ENCODE measurements around the gene SIDT2.
"Not testable (repeated sequence)": the region's sequence is repeated elsewhere in the genome, so short reads cannot be mapped to it uniquely, and the experiment has no call there.

SIDT2 gene

GRCh38 chr11:117172724-117173421 is 5.7 kb upstream of the SIDT2 start:
- DNase-seq: no peak

GRCh38 chr11:117175104-117175503 is 3.4 kb upstream of the SIDT2 start:
- DNase-seq: no peak

GRCh38 chr11:117175781-117176180 is 2.8 kb upstream of the SIDT2 start:
- DNase-seq: no peak

GRCh38 chr11:117176186-117176585 is 2.4 kb upstream of the SIDT2 start:
- DNase-seq: no peak

GRCh38 chr11:117177534-117178209 is 871 bp upstream of the SIDT2 start:
- no peak for DNase-seq

- DNase-seq: peak; percentile 16 to 34
These were observed 781 bp downstream of the SIDT2 start for GRCh38 chr11:117179048-117179999.

GRCh38 chr11:117180020-117180419 is 1.5 kb downstream of the SIDT2 start:
- no peak for DNase-seq

- DNase-seq: peak; percentile 48 to 59
These were observed 2.4 kb downstream of the SIDT2 start for GRCh38 chr11:117180661-117181585.

GRCh38 chr11:117181586-117182550 is 3.3 kb downstream of the SIDT2 start:
- no peak for DNase-seq

GRCh38 chr11:117182551-117182935 is 4.0 kb downstream of the SIDT2 start:
- no peak for DNase-seq

GRCh38 chr11:117183178-117183577 is 4.6 kb downstream of the SIDT2 start:
- DNase-seq: not testable (repeated sequence)

GRCh38 chr11:117183724-117184349 is 5.3 kb downstream of the SIDT2 start:
- no peak for DNase-seq

GRCh38 chr11:117185736-117186430 is 7.3 kb downstream of the SIDT2 start:
- no peak for DNase-seq

- no peak for DNase-seq
These were observed 7.9 kb downstream of the SIDT2 start for GRCh38 chr11:117186431-117186761.

- no peak for DNase-seq
These were observed 8.5 kb downstream of the SIDT2 start for GRCh38 chr11:117187007-117187406.

GRCh38 chr11:117187428-117187798 is 8.9 kb downstream of the SIDT2 start:
- DNase-seq: no peak

- no peak for DNase-seq
These were observed 9.4 kb downstream of the SIDT2 start for GRCh38 chr11:117187799-117188481.

GRCh38 chr11:117188620-117189081 is 10.1 kb downstream of the SIDT2 start:
- no peak for DNase-seq

GRCh38 chr11:117189191-117189940 is 10.8 kb downstream of the SIDT2 start:
- DNase-seq: no peak
